GM23338 (cell line): ENCODE results near the gene ENOSF1. TPM values are rescaled to one million over a fixed set of nuclear protein-coding genes. Genes with fewer than 3 reads are reported as not detected.

ENCODE experiments used
- ATAC-seq: fragments of 200-7000 bp; cut with Tn5 transposase; 3 replicates; pipeline ENCODE4 v1.9.1; 2020
- DNase-seq: peaks from one replicate; pipeline ENCODE4 v3.0.0-alpha.2; 2015; ENCODE audit warnings: low spot score
- H2AFZ ChIP-seq: fragments of 200-600 bp; sonication (generic); 2 replicates; pipeline ENCODE4 v1.8.0; 2016; ENCODE audit warnings: antibody characterized with exemption, mild to moderate bottlenecking, moderate library complexity
- H3F3A ChIP-seq: fragments of 200-600 bp; sonication (generic); replicated peaks from 2 replicates; pipeline ENCODE4 v1.8.0; 2017; ENCODE audit warnings: antibody characterized with exemption, mixed run types, low read depth
- H3K27ac ChIP-seq: fragments of 200-600 bp; sonication (generic); 2 replicates; pipeline ENCODE4 v1.6.1; 2016; ENCODE audit warnings: low read depth
- H3K27me3 ChIP-seq: fragments of 200-600 bp; sonication (generic); 2 replicates; pipeline ENCODE4 v1.8.0; 2016; ENCODE audit warnings: mild to moderate bottlenecking, mixed run types, moderate library complexity; ENCODE audit not compliant: insufficient read depth
- H3K36me3 ChIP-seq: fragments of 200-600 bp; sonication (generic); 2 replicates; pipeline ENCODE4 v1.8.0; 2016; ENCODE audit warnings: mild to moderate bottlenecking; ENCODE audit not compliant: insufficient read depth
- H3K4me1 ChIP-seq: fragments of 200-600 bp; sonication (generic); 2 replicates; pipeline ENCODE4 v1.8.0; 2016; ENCODE audit warnings: mild to moderate bottlenecking, moderate library complexity; ENCODE audit not compliant: insufficient read depth
- H3K4me2 ChIP-seq: fragments of 200-600 bp; sonication (generic); 2 replicates; pipeline ENCODE4 v1.7.1; 2017; ENCODE audit warnings: mixed run types
- H3K4me3 ChIP-seq: fragments of 200-600 bp; sonication (generic); 2 replicates; pipeline ENCODE4 v1.6.1; 2016; ENCODE audit warnings: mixed run types
- H3K79me2 ChIP-seq: fragments of 200-600 bp; sonication (generic); replicated peaks from 2 replicates; pipeline ENCODE4 v1.8.0; 2017; ENCODE audit warnings: mild to moderate bottlenecking; ENCODE audit not compliant: insufficient read depth
- H3K9me2 ChIP-seq: fragments of 200-600 bp; sonication (generic); 2 replicates; pipeline ENCODE4 v1.8.0; 2017; ENCODE audit not compliant: insufficient read depth
- H4K20me1 ChIP-seq: fragments of 200-600 bp; sonication (generic); replicated peaks from 2 replicates; pipeline ENCODE4 v1.8.0; 2017; ENCODE audit warnings: mild to moderate bottlenecking; ENCODE audit not compliant: insufficient read depth
- H3K27ac Mint-ChIP-seq: 2 replicates; pipeline ENCODE4 v1.8.0; 2020; ENCODE audit warnings: inconsistent platforms, mild to moderate bottlenecking, moderate library complexity, mixed read lengths
- H3K27me3 Mint-ChIP-seq: 3 replicates; pipeline ENCODE4 v1.8.0; 2022; ENCODE audit warnings: low read depth, mild to moderate bottlenecking, moderate library complexity, mixed read lengths, inconsistent platforms; ENCODE audit not compliant: insufficient read depth, poor library complexity
- H3K36me3 Mint-ChIP-seq: 3 replicates; pipeline ENCODE4 v1.8.0; 2021; ENCODE audit warnings: low read depth, mild to moderate bottlenecking, inconsistent platforms, moderate library complexity, mixed read lengths
- H3K4me1 Mint-ChIP-seq: 3 replicates; pipeline ENCODE4 v1.8.0; 2020; ENCODE audit warnings: mild to moderate bottlenecking, inconsistent platforms, mixed read lengths
- H3K4me3 Mint-ChIP-seq: 3 replicates; pipeline ENCODE4 v1.8.0; 2021; ENCODE audit warnings: moderate library complexity, mild to moderate bottlenecking, inconsistent platforms, mixed read lengths
- H3K9me3 Mint-ChIP-seq: 3 replicates; pipeline ENCODE4 v1.8.0; 2020; ENCODE audit warnings: moderate library complexity, mild to moderate bottlenecking, inconsistent platforms, mixed read lengths
- CREB1 ChIP-seq: fragments of 250-450 bp; sonication (Bioruptor Pico); IDR thresholded peaks from 2 replicates; pipeline ENCODE4 v1.5.0; 2020; ENCODE audit warnings: low read depth, mild to moderate bottlenecking, moderate library complexity
- CTCF ChIP-seq, 2 experiments: fragments of 200-600 bp in 1 of 2; sonication (generic) in 1 of 2; conservative IDR thresholded peaks; 2 replicates each; pipeline versions ENCODE4 v1.5.1 to v1.6.1; 2016 to 2017; ENCODE audit warnings: antibody characterized with exemption in 2 of 2, low read depth in 2 of 2, mild to moderate bottlenecking in 2 of 2, moderate library complexity in 1 of 2
- ETS1 ChIP-seq: IDR thresholded peaks from 2 replicates; pipeline ENCODE4 v1.6.1; 2016; ENCODE audit warnings: antibody characterized with exemption
- EZH2 ChIP-seq: fragments of 200-600 bp; sonication (generic); IDR thresholded peaks from one replicate; pipeline ENCODE4 v1.8.0; 2017; ENCODE audit warnings: antibody characterized with exemption, mild to moderate bottlenecking, low read depth; ENCODE audit not compliant: unreplicated experiment
- EZH2phosphoT487 ChIP-seq: fragments of 200-600 bp; sonication (generic); IDR thresholded peaks from one replicate; pipeline ENCODE4 v1.8.1; 2018; ENCODE audit warnings: antibody characterized with exemption; ENCODE audit not compliant: unreplicated experiment
- JUNB ChIP-seq: IDR thresholded peaks from one replicate; pipeline ENCODE4 v1.6.1; 2016; ENCODE audit warnings: antibody characterized with exemption; ENCODE audit not compliant: unreplicated experiment
- NANOG ChIP-seq: IDR thresholded peaks from 2 replicates; pipeline ENCODE4 v1.6.1; 2016; ENCODE audit warnings: antibody characterized with exemption, borderline replicate concordance
- POLR2AphosphoS5 ChIP-seq: IDR thresholded peaks from 2 replicates; pipeline ENCODE4 v1.6.1; 2016; ENCODE audit warnings: antibody characterized with exemption, low read depth
- REST ChIP-seq: IDR thresholded peaks from one replicate; pipeline ENCODE4 v1.6.1; 2018; ENCODE audit warnings: antibody characterized with exemption; ENCODE audit not compliant: unreplicated experiment
- STAT1 ChIP-seq: IDR thresholded peaks from one replicate; pipeline ENCODE4 v1.6.1; 2016; ENCODE audit warnings: antibody characterized with exemption; ENCODE audit not compliant: unreplicated experiment
- ZNF114 ChIP-seq: fragments of 250-450 bp; sonication (Bioruptor Pico); IDR thresholded peaks from 2 replicates; pipeline ENCODE4 v1.5.0; 2020; ENCODE audit warnings: mild to moderate bottlenecking, moderate library complexity
- ZNF331 ChIP-seq: fragments of 250-450 bp; sonication (Bioruptor Pico); IDR thresholded peaks from 2 replicates; pipeline ENCODE4 v1.5.0; 2020; ENCODE audit warnings: low read depth, mild to moderate bottlenecking, moderate library complexity
- ZNF462 ChIP-seq: fragments of 250-450 bp; sonication (Bioruptor Pico); IDR thresholded peaks from 2 replicates; pipeline ENCODE4 v1.5.0; 2020; ENCODE audit warnings: mild to moderate bottlenecking, moderate library complexity
- polyA plus RNA-seq: library from polyadenylated mRNA; unstranded; fragments of >200 nt; fragmentation: Nextera tagmentation; extraction: Ambion mirVana; gene quantifications from 2 replicates; pipeline ENCODE4 v1.2.1, GENCODE V29; 2016
- total RNA-seq: library from RNA; depleted of rRNA; stranded (reverse); fragments of >200 nt; shearing (Covaris generic); gene quantifications from 2 replicates; pipeline ENCODE4 v1.2.3, GENCODE V29; 2014

The ENOSF1 gene
- total and polyA plus RNA-seq, 2 experiments from 2014 or later, result 30.1 to 36.4 TPM

GRCh38 chr18:673317-673716 is 39.1 kb downstream of the ENOSF1 start:
- Histone ChIP-seq H3K4me1 (no peaks in the 10 kb centered on the region), H3F3A (peaks cover 7% of the 10 kb centered on the region; the same call in 1 of the 2 replicates), H3K4me2 (no peak overlapping the region), H3K79me2 (no peaks in the 10 kb centered on the region; the same call in 1 of the 2 replicates), H4K20me1 (peaks cover 3% of the 10 kb centered on the region), H3K36me3 (peaks cover 60% of the 10 kb centered on the region), H2AFZ (no peak overlapping the region), H3K4me3 (no peak overlapping the region), H3K9me2 (no peaks in the 10 kb centered on the region), H3K27me3 (no peaks in the 10 kb centered on the region), H3K27ac (no peak overlapping the region)
- Mint-ChIP-seq H3K27me3 (peaks cover 11% of the 10 kb centered on the region), H3K9me3 (no peaks in the 10 kb centered on the region), H3K4me1 (no peaks in the 10 kb centered on the region), H3K36me3 (peaks cover 90% of the 10 kb centered on the region), H3K27ac (no peak overlapping the region), H3K4me3 (no peak overlapping the region)
- TF ChIP-seq ETS1 (no peak), STAT1 (no peak), CREB1 (CRISPR knock-in tag) (no peak), JUNB (no peak), ZNF114 (no peak), REST (no peak), CTCF (conservative IDR thresholded peaks at IDR 0.05; ENCODE audit: low read depth in 2 of 2) (no peak), EZH2phosphoT487 (no peak), ZNF462 (CRISPR knock-in tag) (no peak), EZH2 (no peak), NANOG (no peak), ZNF331 (CRISPR knock-in tag) (no peak), POLR2AphosphoS5 (no peak)
- DNase-seq, result no peak
- no peak for ATAC-seq
